ENCODE results near the gene FAM204A.

The FAM204A gene

DNA sequence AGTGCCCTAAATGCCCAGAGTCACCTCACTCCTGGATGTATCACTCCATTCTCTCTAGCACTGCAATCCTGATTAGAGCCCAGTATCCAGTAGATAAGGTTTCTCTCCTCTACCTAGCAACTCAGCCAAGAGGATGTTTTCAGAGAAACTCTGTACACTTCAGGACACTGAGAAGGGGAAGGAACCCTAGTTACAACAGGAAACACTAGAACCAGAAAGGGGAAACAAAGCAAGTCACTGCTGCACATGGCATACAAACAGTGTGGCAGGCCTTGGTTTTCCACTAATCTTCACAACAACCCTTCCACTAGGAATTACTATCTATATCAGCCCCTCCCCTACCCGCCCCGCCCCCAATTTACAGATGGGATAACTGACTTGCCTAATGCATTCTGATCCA lies 1.6 kb downstream of the FAM204A start:
- H3K27me3 Mint-ChIP-seq (ENCODE audit: low read depth, poor library complexity), result no peaks in the 10 kb centered on the region
- peak overlapping the region; percentile 95 for H3K4me3 Mint-ChIP-seq
- peak overlapping the region; percentile 47 for H3K27ac Mint-ChIP-seq
- H3K36me3 Mint-ChIP-seq (ENCODE audit: low read depth), result peaks cover 14% of the 10 kb centered on the region
- H3K9me3 Mint-ChIP-seq, result no peaks in the 10 kb centered on the region
- peaks cover 24% of the 10 kb centered on the region for H3K4me1 Mint-ChIP-seq
- TF ChIP-seq CTCF (IDR thresholded peaks at IDR 0.05), result no peak
- DNase-seq, result no peak

DNA sequence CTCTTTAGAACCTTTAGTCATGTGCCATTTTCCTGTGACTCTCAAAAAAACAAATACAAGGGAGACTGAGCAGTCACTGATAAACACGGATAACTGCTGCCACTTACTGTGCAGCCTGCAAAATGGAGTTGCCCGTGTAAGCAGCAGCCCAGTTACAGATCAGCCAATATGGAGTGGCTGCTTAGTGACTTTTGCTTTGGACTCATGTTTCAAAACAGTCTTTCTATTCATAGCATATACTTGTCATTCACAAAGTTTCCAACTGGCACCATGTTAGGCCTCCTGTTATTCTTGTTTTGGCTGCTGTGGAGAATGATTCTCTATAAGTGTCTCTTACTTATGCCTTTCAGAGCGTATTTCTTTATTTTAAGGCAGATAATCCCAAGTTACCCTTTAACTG lies 3.0 kb downstream of the FAM204A start:
- no peak overlapping the region for H3K27ac Mint-ChIP-seq

DNA sequence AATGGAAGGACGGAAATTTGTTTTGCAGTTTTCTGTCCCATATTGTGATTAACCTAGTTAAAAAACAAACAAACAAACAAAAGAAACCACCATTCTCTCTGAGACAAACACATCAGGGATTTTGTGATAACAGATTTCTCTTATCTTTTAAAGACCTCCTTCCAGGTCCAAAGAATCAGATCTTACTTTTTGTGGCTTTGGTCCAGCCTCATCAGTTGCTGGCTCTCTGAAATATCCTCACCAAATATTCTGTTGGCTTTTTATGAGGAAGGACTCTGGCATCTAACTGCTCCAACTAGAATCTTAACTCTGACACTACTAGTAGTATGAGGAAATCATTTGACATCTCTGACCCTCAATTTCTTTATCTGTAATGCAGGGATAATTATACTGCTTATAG lies 4.8 kb downstream of the FAM204A start:
- DNase-seq, result no peak
- Mint-ChIP-seq H3K4me3 (no peak overlapping the region), H3K4me1 (peaks cover 24% of the 10 kb centered on the region)

More for the DNA sequence above, 3.0 kb downstream of the FAM204A start:
- TF ChIP-seq CTCF (IDR thresholded peaks at IDR 0.05), result no peak
- H3K4me1 Mint-ChIP-seq, result peaks cover 24% of the 10 kb centered on the region
- no peaks in the 10 kb centered on the region for H3K9me3 Mint-ChIP-seq
- DNase-seq, result no peak
- no peak overlapping the region for H3K4me3 Mint-ChIP-seq
- no peaks in the 10 kb centered on the region for H3K27me3 Mint-ChIP-seq (ENCODE audit: low read depth, poor library complexity)
- H3K36me3 Mint-ChIP-seq (ENCODE audit: low read depth), result peaks cover 26% of the 10 kb centered on the region

GRCh38 chr10:118333871-118334270 lies 8.3 kb downstream of the FAM204A start:
- Mint-ChIP-seq H3K9me3 (no peaks in the 10 kb centered on the region), H3K27me3 (ENCODE audit: low read depth, poor library complexity) (no peaks in the 10 kb centered on the region), H3K27ac (no peak overlapping the region), H3K4me1 (no peaks in the 10 kb centered on the region), H3K4me3 (no peak overlapping the region), H3K36me3 (ENCODE audit: low read depth) (peaks cover 44% of the 10 kb centered on the region)
- DNase-seq, result no peak
- TF ChIP-seq CTCF (IDR thresholded peaks at IDR 0.05), result no peak

More for the DNA sequence above, 4.8 kb downstream of the FAM204A start:
- Mint-ChIP-seq H3K27me3 (ENCODE audit: low read depth, poor library complexity) (no peaks in the 10 kb centered on the region), H3K36me3 (ENCODE audit: low read depth) (peaks cover 37% of the 10 kb centered on the region), H3K9me3 (no peaks in the 10 kb centered on the region), H3K27ac (no peak overlapping the region)
- no peak for TF ChIP-seq CTCF (IDR thresholded peaks at IDR 0.05)

DNA sequence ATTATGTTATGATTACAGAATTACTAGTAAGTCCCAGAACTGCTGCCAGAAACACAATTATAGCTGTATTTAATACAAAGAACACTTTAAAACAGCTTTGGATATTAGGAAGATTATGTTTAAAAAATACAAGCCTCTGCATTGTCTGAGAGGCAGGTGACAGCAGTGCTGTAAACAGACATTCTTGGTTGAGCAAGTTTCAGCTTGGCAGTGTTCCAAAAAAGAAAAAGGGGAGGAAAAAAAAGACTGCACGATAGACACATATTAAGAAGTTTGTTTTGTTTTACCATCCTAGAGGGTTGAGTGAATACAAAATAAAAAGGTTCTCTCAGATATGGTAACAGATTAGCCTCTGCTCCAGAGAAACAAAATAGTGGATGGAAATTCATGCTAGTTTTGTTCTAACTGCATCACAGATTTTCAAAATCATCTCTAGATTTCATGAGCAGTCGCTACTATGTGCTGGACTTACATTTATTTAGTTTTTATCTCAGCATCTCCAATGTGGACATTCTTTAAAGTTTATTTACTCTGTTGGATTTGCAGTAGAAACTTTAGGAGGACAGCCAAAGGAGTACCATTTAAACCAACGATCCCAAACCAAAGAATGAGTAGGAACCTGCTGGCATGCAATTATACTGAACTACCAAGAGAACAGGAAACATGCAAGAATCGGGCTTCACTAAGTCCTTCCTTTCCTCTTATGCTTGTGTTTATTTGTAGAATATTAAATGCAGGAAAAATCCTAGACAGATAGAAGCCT lies 9.0 kb downstream of the FAM204A start:
- Mint-ChIP-seq H3K36me3 (ENCODE audit: low read depth) (peaks cover 48% of the 10 kb centered on the region), H3K27ac (no peak overlapping the region), H3K4me1 (no peaks in the 10 kb centered on the region), H3K9me3 (no peaks in the 10 kb centered on the region), H3K27me3 (ENCODE audit: low read depth, poor library complexity) (no peaks in the 10 kb centered on the region), H3K4me3 (no peak overlapping the region)
- no peak for DNase-seq
- TF ChIP-seq CTCF (IDR thresholded peaks at IDR 0.05), result no peak

DNA sequence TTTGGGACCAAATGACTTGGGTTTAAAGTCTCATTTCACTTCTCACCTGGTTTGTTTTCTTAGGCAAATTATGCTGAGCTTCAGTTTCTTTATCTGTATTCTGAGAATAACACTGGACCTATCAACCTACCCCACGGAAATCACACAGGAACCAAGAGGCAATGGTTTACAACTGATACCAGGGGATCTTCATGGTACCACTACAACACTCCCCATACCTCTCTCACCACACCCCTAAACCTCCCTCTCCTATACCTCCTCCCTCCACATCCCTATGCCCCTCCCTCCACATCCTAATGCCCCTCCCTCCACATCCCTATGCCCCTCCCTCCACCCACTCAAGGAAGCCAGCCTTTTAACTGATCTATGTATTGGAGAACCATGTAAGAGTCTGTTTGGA lies 9.9 kb downstream of the FAM204A start:
- Mint-ChIP-seq H3K9me3 (no peaks in the 10 kb centered on the region), H3K36me3 (ENCODE audit: low read depth) (peaks cover 57% of the 10 kb centered on the region), H3K27ac (no peak overlapping the region), H3K4me1 (no peaks in the 10 kb centered on the region), H3K27me3 (ENCODE audit: low read depth, poor library complexity) (no peaks in the 10 kb centered on the region), H3K4me3 (no peak overlapping the region)
- TF ChIP-seq CTCF (IDR thresholded peaks at IDR 0.05), result no peak
- DNase-seq, result no peak

Measured in nephron progenitor cell (in vitro differentiated cells).